IMR-90 (cell line): Measurements from ENCODE around the gene CASK. TPM values are rescaled to one million over a fixed set of nuclear protein-coding genes. Genes with fewer than 3 reads are reported as not detected.

Source experiments
- ATAC-seq: fragments of 200-7000 bp; cut with Tn5 transposase; 2 replicates; pipeline ENCODE4 v1.9.1; 2020; ENCODE audit warnings: low read depth, mild to moderate bottlenecking, moderate library complexity
- BruUV-seq: library from RNA; stranded (reverse); fragments of 400-500 nt; replicated peaks from 2 replicates; lab custom pipeline; 2021; lab: Mats Ljungman, UMichigan
- CTCF ChIA-PET: fragments of 300-600 bp; formaldehyde crosslinking; extraction: SDS; loops from one replicate; lab custom pipeline; 2021; ENCODE audit warnings: antibody characterized with exemption; lab: Yijun Ruan, JAX
- POLR2A ChIA-PET: fragments of 300-600 bp; sonication (Branson Sonifier 250); formaldehyde crosslinking; loops from one replicate; lab custom pipeline; 2022; ENCODE audit warnings: antibody characterized with exemption; ENCODE audit not compliant: unreplicated experiment; lab: Charles Lee
- DNase-seq: peaks from one replicate; pipeline ENCODE4 v3.0.0; 2013
- H2AFZ ChIP-seq: replicated peaks from 2 replicates; pipeline ENCODE3; 2013; ENCODE audit warnings: low read length, mild to moderate bottlenecking; ENCODE audit not compliant: poor library complexity
- H2AK5ac ChIP-seq: 2 replicates; pipeline ENCODE4 v1.6.1; 2013; ENCODE audit warnings: low read depth, low read length, inconsistent platforms
- H2AK9ac ChIP-seq: replicated peaks from 2 replicates; pipeline ENCODE3; 2013; ENCODE audit warnings: mild to moderate bottlenecking, low read depth, low read length, moderate library complexity; ENCODE audit not compliant: poor library complexity
- H2BK120ac ChIP-seq: 2 replicates; pipeline ENCODE4 v1.6.1; 2013; ENCODE audit warnings: low read depth, low read length, inconsistent platforms
- H2BK15ac ChIP-seq: 3 replicates; pipeline ENCODE4 v1.6.1; 2013; ENCODE audit warnings: low read depth, low read length, inconsistent platforms
- H2BK20ac ChIP-seq: 2 replicates; pipeline ENCODE4 v1.6.1; 2013; ENCODE audit warnings: low read depth, mild to moderate bottlenecking, inconsistent platforms, low read length, moderate library complexity
- H2BK5ac ChIP-seq: 2 replicates; pipeline ENCODE4 v1.6.1; 2013; ENCODE audit warnings: mild to moderate bottlenecking, low read depth, low read length, inconsistent platforms; ENCODE audit not compliant: poor library complexity, severe bottlenecking
- H3K14ac ChIP-seq: replicated peaks from 2 replicates; pipeline ENCODE4 v1.6.1; 2013; ENCODE audit warnings: low read depth, low read length, inconsistent platforms
- H3K18ac ChIP-seq: 2 replicates; pipeline ENCODE4 v1.6.1; 2013; ENCODE audit warnings: low read depth, low read length, control low read depth
- H3K23ac ChIP-seq: 2 replicates; pipeline ENCODE4 v1.6.1; 2013; ENCODE audit warnings: low read depth, low read length, inconsistent platforms
- H3K27ac ChIP-seq: 2 replicates; pipeline ENCODE4 v1.5.1; 2013; ENCODE audit warnings: mild to moderate bottlenecking, control low read depth, low read length; ENCODE audit not compliant: insufficient read depth
- H3K27me3 ChIP-seq: 2 replicates; pipeline ENCODE4 v1.6.1; 2013; ENCODE audit warnings: low read length; ENCODE audit not compliant: control insufficient read depth, insufficient read depth
- H3K36me3 ChIP-seq: 2 replicates; pipeline ENCODE4 v1.6.1; 2013; ENCODE audit warnings: low read length, mixed read lengths; ENCODE audit not compliant: control insufficient read depth, insufficient read depth
- H3K4ac ChIP-seq: 2 replicates; pipeline ENCODE4 v1.6.1; 2013; ENCODE audit warnings: low read depth, low read length, inconsistent platforms
- H3K4me1 ChIP-seq: 2 replicates; pipeline ENCODE4 v1.6.1; 2013; ENCODE audit warnings: low read length, mixed read lengths; ENCODE audit not compliant: control insufficient read depth, insufficient read depth
- H3K4me2 ChIP-seq: 2 replicates; pipeline ENCODE4 v1.6.1; 2013; ENCODE audit warnings: low read depth, mild to moderate bottlenecking, control low read depth, low read length, moderate library complexity
- H3K4me3 ChIP-seq: 2 replicates; pipeline ENCODE4 v1.5.1; 2013; ENCODE audit warnings: low read depth, mild to moderate bottlenecking, control low read depth, low read length, moderate library complexity; ENCODE audit not compliant: insufficient read depth
- H3K56ac ChIP-seq: 2 replicates; pipeline ENCODE4 v1.6.1; 2013; ENCODE audit warnings: low read length, inconsistent platforms; ENCODE audit not compliant: insufficient read depth; ENCODE audit errors: extremely low read depth
- H3K79me1 ChIP-seq, 2 experiments: 2 replicates each; pipeline ENCODE4 v1.6.1; 2013; ENCODE audit warnings: low read length in 2 of 2, inconsistent platforms in 1 of 2, low read depth in 1 of 2
- H3K9ac ChIP-seq: 2 replicates; pipeline ENCODE4 v1.6.1; 2013; ENCODE audit warnings: low read depth, low read length, control low read depth
- H3K9me1 ChIP-seq: 2 replicates; pipeline ENCODE4 v1.6.1; 2013; ENCODE audit warnings: low read length, inconsistent platforms; ENCODE audit not compliant: insufficient read depth
- H3K9me3 ChIP-seq: 2 replicates; pipeline ENCODE4 v1.6.1; 2013; ENCODE audit warnings: low read length; ENCODE audit not compliant: control insufficient read depth, insufficient read depth
- H4K20me1 ChIP-seq: 2 replicates; pipeline ENCODE4 v1.6.1; 2013; ENCODE audit warnings: low read length, inconsistent platforms; ENCODE audit not compliant: insufficient read depth
- H4K5ac ChIP-seq: 2 replicates; pipeline ENCODE4 v1.6.1; 2013; ENCODE audit warnings: mild to moderate bottlenecking, low read depth, low read length, control low read depth
- H4K8ac ChIP-seq, 2 experiments: 2 replicates each; pipeline ENCODE4 v1.6.1; 2013; ENCODE audit warnings: low read depth in 2 of 2, low read length in 2 of 2, control low read depth in 1 of 2, inconsistent platforms in 1 of 2
- H4K91ac ChIP-seq: 2 replicates; pipeline ENCODE4 v1.6.1; 2013; ENCODE audit warnings: low read depth, low read length, inconsistent platforms; ENCODE audit not compliant: insufficient read depth
- BHLHE40 ChIP-seq: fragments of 150-350 bp; IDR thresholded peaks from 2 replicates; pipeline ENCODE4 v1.6.1; 2016; ENCODE audit warnings: mild to moderate bottlenecking, low read depth, low read length
- CEBPB ChIP-seq: IDR thresholded peaks from 2 replicates; pipeline ENCODE4 v1.6.1; 2012; ENCODE audit warnings: low read depth, low read length, improper control_type of control experiment
- FOS ChIP-seq: fragments of 150-350 bp; IDR thresholded peaks from 2 replicates; pipeline ENCODE4 v1.6.1; 2016; ENCODE audit warnings: low read depth, low read length
- MAFK ChIP-seq: IDR thresholded peaks from 2 replicates; pipeline ENCODE4 v1.6.1; 2012; ENCODE audit warnings: low read depth, low read length, improper control_type of control experiment
- MXI1 ChIP-seq: IDR thresholded peaks from 2 replicates; pipeline ENCODE4 v1.6.1; 2012; ENCODE audit warnings: low read depth, mild to moderate bottlenecking, low read length, moderate library complexity, borderline replicate concordance
- NFE2L2 ChIP-seq: fragments of 150-350 bp; IDR thresholded peaks from 2 replicates; pipeline ENCODE4 v1.6.1; 2016; ENCODE audit warnings: low read depth, mild to moderate bottlenecking, low read length
- POLR2A ChIP-seq: IDR thresholded peaks from 2 replicates; pipeline ENCODE4 v1.6.1; 2012; ENCODE audit warnings: mild to moderate bottlenecking, low read depth, low read length
- RAD21 ChIP-seq: IDR thresholded peaks from 2 replicates; pipeline ENCODE4 v1.6.1; 2012; ENCODE audit warnings: low read length, improper control_type of control experiment
- RFX5 ChIP-seq: IDR thresholded peaks from 2 replicates; pipeline ENCODE4 v1.8.0; 2012; ENCODE audit warnings: low read depth, mild to moderate bottlenecking, low read length, moderate library complexity
- WGBS, 2 experiments: methylation state at CpG; one replicate each; pipeline versions ENCODE4 v1.1.5 to v1.1.7; 2013; ENCODE audit warnings: missing lambda C conversion rate in 2 of 2; ENCODE audit not compliant: insufficient read length in 1 of 2; ENCODE audit errors: extremely low coverage in 2 of 2; 5-methylcytosine and 5-hydroxymethylcytosine counted together
- dilution Hi-C: fragments of 300-500 bp; cut with HindIII; formaldehyde crosslinking; loops from one replicate; pipeline ENCODE4 v1.14.3; 2018; ENCODE audit warnings: low sequenced_read_pairs; ENCODE audit not compliant: unreplicated experiment
- in situ Hi-C: fragments of 300-500 bp; cut with MboI; formaldehyde crosslinking; loops from 3 replicates; pipeline ENCODE4 v1.14.3; 2019; ENCODE audit warnings: low sequenced_read_pairs, inconsistent platforms, mixed read lengths
- intact Hi-C: fragments of 100-400 bp; cut with micrococcal nuclease; formaldehyde crosslinking; loops from 2 replicates; pipeline ENCODE4 v1.10.0; 2022
- polyA plus RNA-seq, 3 experiments: library from polyadenylated mRNA; depleted of rRNA; stranded (reverse); fragments of >200 nt; gene quantifications; 2 replicates each; pipeline ENCODE4 v1.2.3, GENCODE V29; 2012; ENCODE audit warnings: low replicate concordance in 1 of 3
- total RNA-seq: library from RNA; depleted of rRNA; stranded (reverse); fragments of >200 nt; gene quantifications from 2 replicates; pipeline ENCODE4 v1.2.3, GENCODE V29; 2012
- TF ChIP-seq, protein P1 (sequence below): conservative IDR thresholded peaks from 2 replicates; pipeline ENCODE4 v1.5.1; 2012; ENCODE audit warnings: mild to moderate bottlenecking, low read depth, low read length, improper control_type of control experiment

The CASK gene
- total and polyA plus RNA-seq, 2 of the 4 experiments (the other 2 are of a cell fraction), result 9.4 to 17.7 TPM

- DNase-seq, result no peak
- POLR2A ChIA-PET, result no interaction called here
- Histone ChIP-seq H4K5ac (no peak overlapping the region), H2AK9ac (no peak overlapping the region), H3K4me1 (peaks cover 1% of the 10 kb centered on the region; the same call in 1 of the 2 replicates), H2BK15ac (no peak overlapping the region), H3K4ac (no peak overlapping the region), H2AFZ (no peak overlapping the region), H3K4me2 (no peak overlapping the region), H3K23ac (no peak overlapping the region), H4K20me1 (no peaks in the 10 kb centered on the region), H4K91ac (no peak overlapping the region), H3K4me3 (no peak overlapping the region), H2BK5ac (no peak overlapping the region), H3K9me3 (peaks cover 8% of the 10 kb centered on the region; the same call in 1 of the 2 replicates), H2AK5ac (no peak overlapping the region), H2BK120ac (no peak overlapping the region), H3K27me3 (no peaks in the 10 kb centered on the region; the same call in 1 of the 2 replicates), H3K36me3 (no peaks in the 10 kb centered on the region), H3K9ac (no peak overlapping the region), H3K56ac (no peak overlapping the region), H3K18ac (no peak overlapping the region), H3K79me1 (no peaks in the 10 kb centered on the region), H3K9me1 (no peaks in the 10 kb centered on the region), H3K14ac (no peak overlapping the region), H4K8ac (no peak overlapping the region), H2BK20ac (no peak overlapping the region), H3K27ac (no peak overlapping the region)
- CTCF ChIA-PET, result no interaction called here
- TF ChIP-seq MXI1 (no peak), CEBPB (no peak), FOS (no peak), BHLHE40 (no peak), NFE2L2 (no peak), POLR2A (no peak), RFX5 (no peak), MAFK (no peak), RAD21 (no peak)
- TF ChIP-seq, protein P1, sequence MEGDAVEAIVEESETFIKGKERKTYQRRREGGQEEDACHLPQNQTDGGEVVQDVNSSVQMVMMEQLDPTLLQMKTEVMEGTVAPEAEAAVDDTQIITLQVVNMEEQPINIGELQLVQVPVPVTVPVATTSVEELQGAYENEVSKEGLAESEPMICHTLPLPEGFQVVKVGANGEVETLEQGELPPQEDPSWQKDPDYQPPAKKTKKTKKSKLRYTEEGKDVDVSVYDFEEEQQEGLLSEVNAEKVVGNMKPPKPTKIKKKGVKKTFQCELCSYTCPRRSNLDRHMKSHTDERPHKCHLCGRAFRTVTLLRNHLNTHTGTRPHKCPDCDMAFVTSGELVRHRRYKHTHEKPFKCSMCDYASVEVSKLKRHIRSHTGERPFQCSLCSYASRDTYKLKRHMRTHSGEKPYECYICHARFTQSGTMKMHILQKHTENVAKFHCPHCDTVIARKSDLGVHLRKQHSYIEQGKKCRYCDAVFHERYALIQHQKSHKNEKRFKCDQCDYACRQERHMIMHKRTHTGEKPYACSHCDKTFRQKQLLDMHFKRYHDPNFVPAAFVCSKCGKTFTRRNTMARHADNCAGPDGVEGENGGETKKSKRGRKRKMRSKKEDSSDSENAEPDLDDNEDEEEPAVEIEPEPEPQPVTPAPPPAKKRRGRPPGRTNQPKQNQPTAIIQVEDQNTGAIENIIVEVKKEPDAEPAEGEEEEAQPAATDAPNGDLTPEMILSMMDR, result no peak
- ATAC-seq, result no peak
- in situ Hi-C loops, result no loop called here
- intact Hi-C loops, result no loop called here
- dilution Hi-C loops, result no loop called here
- no TSS peak for BruUV-seq
- no CpG with 5 or more reads among the region's 1 CpG for WGBS, 2 experiments
Observed at GRCh38 chrX:41721590-41721989, 201.8 kb downstream of the CASK start.
